Measurements from ENCODE around the gene GNPTG. TPM values are rescaled to one million over a fixed set of nuclear protein-coding genes. Genes with fewer than 3 reads are reported as not detected.

The GNPTG gene
- total RNA-seq, 1 donor: 69.1 TPM

- Histone ChIP-seq H4K20me1 (ENCODE audit: insufficient read depth, low read length) (peaks cover 2% of the 10 kb centered on the region), H3K9me3 (ENCODE audit: low read depth, low read length) (no peaks in the 10 kb centered on the region), H3K36me3 (ENCODE audit: insufficient read depth, low read length) (no peaks in the 10 kb centered on the region), H3K4me1 (ENCODE audit: insufficient read depth, low read length) (peaks cover 9% of the 10 kb centered on the region), H3K4me2 (ENCODE audit: insufficient read depth, low read length) (no peak overlapping the region), H3K27me3 (ENCODE audit: insufficient read depth, low read length) (no peaks in the 10 kb centered on the region), H2AFZ (ENCODE audit: low read length) (no peak overlapping the region), H3K27ac (ENCODE audit: low read depth, low read length) (no peak overlapping the region), H3K4me3 (ENCODE audit: insufficient read depth, low read length) (no peak overlapping the region), H3K79me2 (ENCODE audit: insufficient read depth, low read length) (no peaks in the 10 kb centered on the region)
- TF ChIP-seq CTCF (IDR thresholded peaks at IDR 0.05; ENCODE audit: extremely low read depth, low read depth, low read length): no peak
- DNase-seq (ENCODE audit: insufficient read length, low spot score, missing footprints): no peak
These were observed 23.5 kb downstream of the GNPTG start for GRCh38 chr16:1375298-1375640.

GRCh38 chr16:1375741-1376410 is 24.1 kb downstream of the GNPTG start:
- H3K27ac ChIP-seq (ENCODE audit: low read depth, low read length): no peak overlapping the region
- peaks cover 2% of the 10 kb centered on the region for H4K20me1 ChIP-seq (ENCODE audit: insufficient read depth, low read length)
- DNase-seq (ENCODE audit: insufficient read length, low spot score, missing footprints): no peak
- no peaks in the 10 kb centered on the region for H3K27me3 ChIP-seq (ENCODE audit: insufficient read depth, low read length)
- no peaks in the 10 kb centered on the region for H3K9me3 ChIP-seq (ENCODE audit: low read depth, low read length)
- no peak overlapping the region for H3K4me2 ChIP-seq (ENCODE audit: insufficient read depth, low read length)
- no peak for TF ChIP-seq CTCF (IDR thresholded peaks at IDR 0.05; ENCODE audit: extremely low read depth, low read depth, low read length)
- H2AFZ ChIP-seq (ENCODE audit: low read length): no peak overlapping the region
- H3K36me3 ChIP-seq (ENCODE audit: insufficient read depth, low read length): no peaks in the 10 kb centered on the region
- peaks cover 9% of the 10 kb centered on the region for H3K4me1 ChIP-seq (ENCODE audit: insufficient read depth, low read length)
- H3K4me3 ChIP-seq (ENCODE audit: insufficient read depth, low read length): no peak overlapping the region
- no peaks in the 10 kb centered on the region for H3K79me2 ChIP-seq (ENCODE audit: insufficient read depth, low read length)

GRCh38 chr16:1377406-1378010 is 25.8 kb downstream of the GNPTG start:
- Histone ChIP-seq H3K4me1 (ENCODE audit: insufficient read depth, low read length) (peaks cover 9% of the 10 kb centered on the region), H3K9me3 (ENCODE audit: low read depth, low read length) (no peaks in the 10 kb centered on the region), H3K27ac (ENCODE audit: low read depth, low read length) (no peak overlapping the region), H3K27me3 (ENCODE audit: insufficient read depth, low read length) (no peaks in the 10 kb centered on the region), H4K20me1 (ENCODE audit: insufficient read depth, low read length) (peaks cover 2% of the 10 kb centered on the region), H3K36me3 (ENCODE audit: insufficient read depth, low read length) (no peaks in the 10 kb centered on the region), H3K79me2 (ENCODE audit: insufficient read depth, low read length) (no peaks in the 10 kb centered on the region), H3K4me3 (ENCODE audit: insufficient read depth, low read length) (no peak overlapping the region), H2AFZ (ENCODE audit: low read length) (no peak overlapping the region), H3K4me2 (ENCODE audit: insufficient read depth, low read length) (no peak overlapping the region)
- no peak for TF ChIP-seq CTCF (IDR thresholded peaks at IDR 0.05; ENCODE audit: extremely low read depth, low read depth, low read length)
- no peak for DNase-seq (ENCODE audit: insufficient read length, low spot score, missing footprints)

- Histone ChIP-seq H4K20me1 (ENCODE audit: insufficient read depth, low read length) (peaks cover 2% of the 10 kb centered on the region), H3K4me1 (ENCODE audit: insufficient read depth, low read length) (peaks cover 9% of the 10 kb centered on the region), H3K4me2 (ENCODE audit: insufficient read depth, low read length) (peak overlapping the region; percentile 72), H2AFZ (ENCODE audit: low read length) (no peak overlapping the region), H3K9me3 (ENCODE audit: low read depth, low read length) (no peaks in the 10 kb centered on the region), H3K27me3 (ENCODE audit: insufficient read depth, low read length) (no peaks in the 10 kb centered on the region), H3K4me3 (ENCODE audit: insufficient read depth, low read length) (peak overlapping the region; percentile 73), H3K79me2 (ENCODE audit: insufficient read depth, low read length) (no peaks in the 10 kb centered on the region), H3K27ac (ENCODE audit: low read depth, low read length) (peak overlapping the region; percentile 61), H3K36me3 (ENCODE audit: insufficient read depth, low read length) (no peaks in the 10 kb centered on the region)
- DNase-seq (ENCODE audit: insufficient read length, low spot score, missing footprints): no peak
- no peak for TF ChIP-seq CTCF (IDR thresholded peaks at IDR 0.05; ENCODE audit: extremely low read depth, low read depth, low read length)
These were observed 26.5 kb downstream of the GNPTG start for GRCh38 chr16:1378087-1378803.
